ENCODE data around the gene GPRIN1.

Gene GPRIN1

DNA sequence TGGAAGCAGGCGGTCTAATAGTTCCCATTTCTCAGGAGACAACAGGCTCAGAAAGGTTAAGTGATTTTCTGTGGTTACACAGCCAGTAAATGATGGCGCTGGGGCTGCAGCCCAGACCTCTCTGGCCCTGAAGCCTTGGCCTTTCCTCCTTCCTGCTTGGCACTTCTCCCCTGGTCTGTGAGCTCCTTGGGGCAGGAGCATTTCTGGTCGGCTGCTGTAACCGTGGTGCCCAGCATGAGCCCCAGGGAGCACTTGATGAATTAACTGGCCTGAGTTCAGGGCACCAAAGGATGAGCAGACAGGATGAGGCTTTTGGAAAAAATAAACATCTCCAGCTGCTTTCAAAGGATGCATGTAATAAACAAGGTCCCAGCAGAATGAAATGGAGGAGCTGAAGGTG is 30.6 kb downstream of the GPRIN1 start:
- no peaks in the 10 kb centered on the region for H3K27me3 ChIP-seq (ENCODE audit: insufficient read depth, poor library complexity, severe bottlenecking)
- no peak overlapping the region for H3K4me3 ChIP-seq (replicated peaks; ENCODE audit: insufficient read depth, low read length)
- TF ChIP-seq POLR2AphosphoS5 (IDR thresholded peaks at IDR 0.05; ENCODE audit: low read depth) = no peak
- TF ChIP-seq, protein P1, sequence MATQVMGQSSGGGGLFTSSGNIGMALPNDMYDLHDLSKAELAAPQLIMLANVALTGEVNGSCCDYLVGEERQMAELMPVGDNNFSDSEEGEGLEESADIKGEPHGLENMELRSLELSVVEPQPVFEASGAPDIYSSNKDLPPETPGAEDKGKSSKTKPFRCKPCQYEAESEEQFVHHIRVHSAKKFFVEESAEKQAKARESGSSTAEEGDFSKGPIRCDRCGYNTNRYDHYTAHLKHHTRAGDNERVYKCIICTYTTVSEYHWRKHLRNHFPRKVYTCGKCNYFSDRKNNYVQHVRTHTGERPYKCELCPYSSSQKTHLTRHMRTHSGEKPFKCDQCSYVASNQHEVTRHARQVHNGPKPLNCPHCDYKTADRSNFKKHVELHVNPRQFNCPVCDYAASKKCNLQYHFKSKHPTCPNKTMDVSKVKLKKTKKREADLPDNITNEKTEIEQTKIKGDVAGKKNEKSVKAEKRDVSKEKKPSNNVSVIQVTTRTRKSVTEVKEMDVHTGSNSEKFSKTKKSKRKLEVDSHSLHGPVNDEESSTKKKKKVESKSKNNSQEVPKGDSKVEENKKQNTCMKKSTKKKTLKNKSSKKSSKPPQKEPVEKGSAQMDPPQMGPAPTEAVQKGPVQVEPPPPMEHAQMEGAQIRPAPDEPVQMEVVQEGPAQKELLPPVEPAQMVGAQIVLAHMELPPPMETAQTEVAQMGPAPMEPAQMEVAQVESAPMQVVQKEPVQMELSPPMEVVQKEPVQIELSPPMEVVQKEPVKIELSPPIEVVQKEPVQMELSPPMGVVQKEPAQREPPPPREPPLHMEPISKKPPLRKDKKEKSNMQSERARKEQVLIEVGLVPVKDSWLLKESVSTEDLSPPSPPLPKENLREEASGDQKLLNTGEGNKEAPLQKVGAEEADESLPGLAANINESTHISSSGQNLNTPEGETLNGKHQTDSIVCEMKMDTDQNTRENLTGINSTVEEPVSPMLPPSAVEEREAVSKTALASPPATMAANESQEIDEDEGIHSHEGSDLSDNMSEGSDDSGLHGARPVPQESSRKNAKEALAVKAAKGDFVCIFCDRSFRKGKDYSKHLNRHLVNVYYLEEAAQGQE (IDR thresholded peaks at IDR 0.05; ENCODE audit: insufficient replicate concordance, low read depth) = no peak
- TF ChIP-seq SPI1 (IDR thresholded peaks at IDR 0.05; ENCODE audit: borderline replicate concordance, low read depth) = no peak
- TF ChIP-seq CTCF (IDR thresholded peaks at IDR 0.05; ENCODE audit: insufficient read depth, low read length) = no peak
- no peak for TF ChIP-seq GABPA (IDR thresholded peaks at IDR 0.05; ENCODE audit: low read depth)
- DNase-seq (ENCODE audit: low read depth in 1 of 2, low spot score in 1 of 2) = no peak
- H3K27ac ChIP-seq (replicated peaks) = no peak overlapping the region

DNA sequence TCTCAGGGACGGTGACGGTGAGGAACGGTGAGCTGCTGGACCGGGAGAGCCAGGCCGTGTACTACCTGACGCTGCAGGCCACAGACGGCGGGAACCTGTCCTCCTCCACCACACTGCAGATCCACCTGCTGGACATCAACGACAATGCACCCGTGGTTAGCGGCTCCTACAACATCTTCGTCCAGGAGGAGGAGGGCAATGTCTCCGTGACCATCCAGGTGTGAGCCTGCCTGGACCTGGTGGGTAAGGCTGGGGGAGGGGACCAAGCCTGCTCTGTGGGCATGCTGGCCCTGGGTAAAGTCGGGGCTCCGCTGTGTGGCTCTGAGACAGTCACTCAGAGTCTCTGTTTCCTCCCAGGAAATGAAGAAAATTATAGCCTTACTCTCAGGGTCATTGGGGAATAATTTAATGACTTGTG is 31.6 kb downstream of the GPRIN1 start:
- no peak for TF ChIP-seq GABPA (IDR thresholded peaks at IDR 0.05; ENCODE audit: low read depth)
- TF ChIP-seq, protein P1 (IDR thresholded peaks at IDR 0.05; ENCODE audit: insufficient replicate concordance, low read depth) = no peak
- no peak for TF ChIP-seq POLR2AphosphoS5 (IDR thresholded peaks at IDR 0.05; ENCODE audit: low read depth)
- TF ChIP-seq SPI1 (IDR thresholded peaks at IDR 0.05; ENCODE audit: borderline replicate concordance, low read depth) = no peak
- TF ChIP-seq CTCF (IDR thresholded peaks at IDR 0.05; ENCODE audit: insufficient read depth, low read length) = peak; percentile 27
- Histone ChIP-seq H3K4me3 (replicated peaks; ENCODE audit: insufficient read depth, low read length) (no peak overlapping the region), H3K27me3 (ENCODE audit: insufficient read depth, poor library complexity, severe bottlenecking) (no peaks in the 10 kb centered on the region), H3K27ac (replicated peaks) (no peak overlapping the region)
- no peak for DNase-seq (ENCODE audit: low read depth in 1 of 2, low spot score in 1 of 2)

- Histone ChIP-seq H3K27ac (replicated peaks) (no peak overlapping the region), H3K27me3 (ENCODE audit: insufficient read depth, poor library complexity, severe bottlenecking) (no peaks in the 10 kb centered on the region), H3K4me3 (replicated peaks; ENCODE audit: insufficient read depth, low read length) (no peak overlapping the region)
- TF ChIP-seq SPI1 (IDR thresholded peaks at IDR 0.05; ENCODE audit: borderline replicate concordance, low read depth) (no peak), GABPA (IDR thresholded peaks at IDR 0.05; ENCODE audit: low read depth) (no peak), POLR2AphosphoS5 (IDR thresholded peaks at IDR 0.05; ENCODE audit: low read depth) (no peak), CTCF (IDR thresholded peaks at IDR 0.05; ENCODE audit: insufficient read depth, low read length) (no peak)
- TF ChIP-seq, protein P1 (IDR thresholded peaks at IDR 0.05; ENCODE audit: insufficient replicate concordance, low read depth) = no peak
- DNase-seq (ENCODE audit: low read depth in 1 of 2, low spot score in 1 of 2) = no peak
Observed at GRCh38 chr5:176577312-176578176, 32.4 kb downstream of the GPRIN1 start.

Measured in HL-60 (cell line).